Activated CD8-positive, alpha-beta memory T cell treated with anti-CD3 and anti-CD28 coated beads, Interleukin-2, amount 50 U/mL, for 1 hour (primary cell): ENCODE results near the gene UCKL1.
"Not testable (repeated sequence)": the region's sequence is repeated elsewhere in the genome, so short reads cannot be mapped to it uniquely, and the experiment has no call there.

Experiments used
- DNase-seq: peaks from one replicate; pipeline ENCODE4 v3.0.0-alpha.2; 2020; ENCODE audit errors: extremely low read depth

UCKL1 gene

GRCh38 chr20:63919130-63919529 is 37.1 kb downstream of the UCKL1 start:
- DNase-seq = no peak

GRCh38 chr20:63917811-63918210 is 38.4 kb downstream of the UCKL1 start:
- DNase-seq = no peak

GRCh38 chr20:63916371-63916939 is 39.8 kb downstream of the UCKL1 start:
- DNase-seq = not testable (repeated sequence)

GRCh38 chr20:63915471-63915870 is 40.7 kb downstream of the UCKL1 start:
- no peak for DNase-seq

GRCh38 chr20:63913768-63914167 is 42.4 kb downstream of the UCKL1 start:
- DNase-seq = no peak

GRCh38 chr20:63911176-63911575 is 45.0 kb downstream of the UCKL1 start:
- DNase-seq = no peak

- DNase-seq = no peak
Measured at GRCh38 chr20:63908008-63908682, 48.1 kb downstream of the UCKL1 start.

- no peak for DNase-seq
Measured at GRCh38 chr20:63903796-63904561, 52.2 kb downstream of the UCKL1 start.

GRCh38 chr20:63900413-63900812 is 55.8 kb downstream of the UCKL1 start:
- DNase-seq = no peak

- no peak for DNase-seq
Measured at GRCh38 chr20:63898882-63899558, 57.2 kb downstream of the UCKL1 start.

- DNase-seq = no peak
Measured at GRCh38 chr20:63897978-63898561, 58.1 kb downstream of the UCKL1 start.

- DNase-seq = no peak
Measured at GRCh38 chr20:63896264-63897105, 59.7 kb downstream of the UCKL1 start.

GRCh38 chr20:63895952-63896263 is 60.3 kb downstream of the UCKL1 start:
- DNase-seq = no peak

- no peak for DNase-seq
Measured at GRCh38 chr20:63895202-63895951, 60.8 kb downstream of the UCKL1 start.

- DNase-seq = peak; percentile 83
Measured at GRCh38 chr20:63894358-63895201, 61.6 kb downstream of the UCKL1 start, which contains the start of gene DNAJC5. Gene DNAJC5, plus strand, starts transcription at chr20:63895126. Its CDS starts 33,220 bp downstream, at chr20:63928346.

- no peak for DNase-seq
Measured at GRCh38 chr20:63893999-63894357, 62.2 kb downstream of the UCKL1 start.

- DNase-seq = no peak
Measured at GRCh38 chr20:63892402-63892801, 63.8 kb downstream of the UCKL1 start.

GRCh38 chr20:63891061-63892002 is 64.9 kb downstream of the UCKL1 start:
- no peak for DNase-seq
